ENCODE measurements around the gene AFF3.
"Not testable (repeated sequence)": the region's sequence is repeated elsewhere in the genome, so short reads cannot be mapped to it uniquely, and the experiment has no call there.

The AFF3 gene

DNA sequence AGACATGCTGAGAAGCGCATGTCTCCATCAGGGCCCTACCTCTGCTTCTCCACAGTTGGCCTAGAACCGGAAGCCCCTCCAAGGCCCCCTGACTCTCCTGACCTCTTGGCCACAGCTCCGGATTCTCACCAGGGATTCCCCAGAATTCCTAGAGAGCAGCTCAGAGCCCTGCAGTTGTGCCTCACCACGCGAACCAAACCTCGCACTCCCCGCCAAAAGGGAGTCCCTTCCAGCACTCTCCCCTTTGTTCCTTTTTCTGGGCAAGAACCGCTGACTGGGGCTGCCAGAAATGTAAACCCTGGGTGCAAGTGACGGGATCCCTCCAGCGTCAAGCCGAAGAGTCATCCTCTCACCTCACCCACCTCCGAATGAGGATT lies 36.7 kb downstream of the AFF3 start:
- DNase-seq, result no peak

DNA sequence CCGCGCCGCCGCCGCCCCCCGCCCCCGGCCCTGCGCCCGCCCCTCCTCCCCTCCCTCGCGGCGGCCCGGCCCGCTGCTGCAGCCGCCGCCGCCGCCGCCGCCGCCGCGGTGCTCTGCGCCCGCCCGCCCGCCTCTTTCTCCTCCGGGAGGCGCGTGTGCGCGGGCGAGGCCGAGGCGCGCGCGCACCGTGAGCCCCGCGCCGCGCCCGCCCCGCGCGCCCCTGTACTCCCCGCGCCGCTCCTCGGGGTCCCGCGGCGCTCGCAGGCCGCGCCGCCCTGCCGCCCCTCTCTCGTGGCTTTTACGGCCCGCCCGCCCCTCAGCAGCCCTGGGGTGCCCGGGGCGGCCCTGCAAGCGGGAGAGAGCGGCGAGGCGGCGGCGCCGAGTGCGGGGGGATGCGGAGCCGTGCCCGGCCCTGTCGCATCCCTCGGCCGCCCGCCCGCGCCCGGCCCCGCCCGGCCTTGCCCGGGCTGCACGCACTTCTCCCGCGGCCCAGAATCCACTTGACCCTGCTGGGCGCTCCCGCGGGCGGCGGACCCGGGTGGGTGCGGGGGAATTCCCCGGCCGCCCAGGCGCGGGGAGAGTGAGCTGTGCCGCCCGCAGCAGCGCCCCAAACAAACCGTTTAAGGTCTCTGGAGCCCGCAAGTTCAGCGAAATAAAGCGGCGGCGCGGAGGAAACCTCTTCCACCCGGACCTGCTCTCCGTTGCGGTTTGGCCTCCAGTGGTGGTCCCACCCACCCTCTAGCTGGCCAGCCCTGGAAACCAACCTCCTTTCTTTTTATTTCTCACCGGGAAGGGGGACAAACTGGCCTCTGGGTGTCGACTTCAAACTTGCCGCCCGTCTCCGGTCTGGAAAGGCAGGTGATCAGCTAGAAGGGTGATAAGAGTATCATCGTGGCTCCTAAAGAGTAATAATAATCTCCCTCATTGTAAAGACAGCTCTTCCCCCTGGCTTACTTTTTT lies 37.4 kb downstream of the AFF3 start:
- no peak for DNase-seq

DNA sequence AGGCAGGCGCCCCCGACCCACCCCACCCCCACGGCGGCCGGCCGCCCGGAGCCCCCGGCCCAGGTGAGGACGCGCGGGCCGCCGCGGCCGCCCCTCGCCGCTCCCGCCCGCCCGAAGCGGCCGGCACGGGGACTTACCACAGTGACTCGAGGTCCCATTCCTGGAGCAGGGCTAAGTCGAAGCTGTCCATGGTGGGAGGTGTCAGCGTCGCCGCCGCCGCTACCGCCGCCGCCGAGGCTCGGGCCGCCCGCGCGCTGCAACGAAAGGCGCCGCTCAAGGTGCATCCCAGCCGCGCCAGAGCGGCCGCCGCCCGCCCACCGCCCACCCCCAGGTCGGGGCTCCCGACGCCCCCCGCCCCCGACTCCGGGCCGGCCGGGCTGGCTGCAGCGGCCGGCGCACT lies 38.1 kb downstream of the AFF3 start:
- DNase-seq, result not testable (repeated sequence)

DNA sequence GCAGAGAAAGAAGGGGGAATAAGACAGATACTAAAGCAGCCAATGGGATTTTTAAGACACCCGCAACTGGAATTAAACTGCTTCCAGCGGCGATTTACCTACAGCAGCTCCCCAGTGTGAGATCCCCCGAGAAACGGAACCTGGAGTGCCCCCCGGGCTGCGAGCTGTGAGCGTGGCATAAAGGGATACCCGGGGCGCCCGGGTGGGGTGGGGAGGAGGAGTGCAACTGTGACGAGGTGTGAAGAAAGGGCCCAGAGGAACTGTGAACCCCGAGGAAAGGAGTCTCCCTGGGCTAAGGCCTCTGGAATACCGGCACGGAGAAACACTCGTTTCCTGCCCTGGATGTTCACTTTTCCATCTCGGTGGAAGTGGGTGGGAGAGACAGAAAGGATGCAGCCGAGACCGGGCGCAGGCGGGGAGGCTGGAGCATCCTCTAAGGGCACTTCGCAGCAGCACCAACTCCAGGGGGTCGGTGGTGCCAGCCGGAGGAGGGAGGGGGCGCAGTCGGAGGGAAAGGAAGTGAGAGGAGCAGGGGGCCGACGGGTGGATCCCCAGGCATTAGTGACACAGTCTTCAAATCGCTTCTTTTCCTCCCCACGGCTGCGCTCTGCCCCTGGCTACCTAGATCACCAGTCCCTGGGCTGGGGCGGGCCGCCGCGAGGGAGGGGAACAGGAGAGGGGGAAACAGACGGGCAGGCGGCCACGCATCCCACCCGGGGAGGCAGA lies 38.7 kb downstream of the AFF3 start:
- not testable (repeated sequence) for DNase-seq

DNA sequence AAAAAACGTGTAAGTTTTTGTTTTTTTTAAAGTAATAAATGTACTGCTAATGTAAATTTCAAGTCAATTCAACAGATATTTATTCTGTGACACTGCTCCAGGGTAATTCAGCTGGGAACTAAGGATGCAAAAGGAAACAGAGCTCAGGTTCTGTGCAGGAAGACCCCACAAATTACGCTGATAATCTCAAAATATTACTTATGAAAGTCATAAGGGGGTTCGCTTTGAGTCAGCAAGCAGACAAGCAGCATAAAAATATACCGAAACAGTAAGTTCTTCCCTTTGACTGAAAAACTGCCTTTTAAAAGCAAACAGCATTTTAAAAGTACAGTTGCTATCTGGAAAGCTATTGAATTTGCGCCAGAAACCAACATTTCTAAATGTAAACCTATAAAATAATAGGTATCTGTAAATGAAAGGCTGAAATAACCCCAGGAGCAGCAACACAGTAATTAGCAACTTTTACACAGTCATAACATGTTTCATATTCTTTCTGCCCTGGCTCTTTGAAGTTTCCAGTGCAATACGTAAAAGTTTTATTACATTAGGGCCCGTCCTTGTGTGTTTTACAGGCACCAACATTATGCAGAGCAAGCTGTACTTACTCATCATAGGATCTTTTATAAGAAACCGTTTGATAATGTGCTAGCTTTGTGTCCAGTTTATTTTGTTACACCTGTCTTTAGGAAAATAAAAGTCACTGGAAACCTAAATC lies 39.8 kb downstream of the AFF3 start:
- not testable (repeated sequence) for DNase-seq

DNA sequence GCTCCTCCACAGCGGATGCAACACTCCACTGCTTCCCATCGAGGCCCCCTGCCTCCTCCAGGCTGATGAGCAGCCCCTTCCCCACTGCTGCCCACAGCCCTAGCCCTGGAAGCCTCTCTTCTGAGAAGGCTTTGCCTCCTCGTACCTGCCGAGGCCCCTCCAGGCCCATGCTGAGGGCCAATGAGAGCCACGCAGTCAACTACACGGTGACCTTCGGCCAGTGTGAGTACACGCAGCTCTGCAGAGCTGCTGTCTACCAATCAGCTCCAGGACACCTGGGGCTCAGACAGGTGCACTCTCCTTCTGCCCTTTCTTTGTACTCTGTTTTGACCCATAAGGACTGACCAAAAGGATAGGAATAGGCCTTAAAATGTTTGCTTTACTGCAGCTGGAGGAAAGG lies 43.5 kb downstream of the AFF3 start:
- DNase-seq, result not testable (repeated sequence)

DNA sequence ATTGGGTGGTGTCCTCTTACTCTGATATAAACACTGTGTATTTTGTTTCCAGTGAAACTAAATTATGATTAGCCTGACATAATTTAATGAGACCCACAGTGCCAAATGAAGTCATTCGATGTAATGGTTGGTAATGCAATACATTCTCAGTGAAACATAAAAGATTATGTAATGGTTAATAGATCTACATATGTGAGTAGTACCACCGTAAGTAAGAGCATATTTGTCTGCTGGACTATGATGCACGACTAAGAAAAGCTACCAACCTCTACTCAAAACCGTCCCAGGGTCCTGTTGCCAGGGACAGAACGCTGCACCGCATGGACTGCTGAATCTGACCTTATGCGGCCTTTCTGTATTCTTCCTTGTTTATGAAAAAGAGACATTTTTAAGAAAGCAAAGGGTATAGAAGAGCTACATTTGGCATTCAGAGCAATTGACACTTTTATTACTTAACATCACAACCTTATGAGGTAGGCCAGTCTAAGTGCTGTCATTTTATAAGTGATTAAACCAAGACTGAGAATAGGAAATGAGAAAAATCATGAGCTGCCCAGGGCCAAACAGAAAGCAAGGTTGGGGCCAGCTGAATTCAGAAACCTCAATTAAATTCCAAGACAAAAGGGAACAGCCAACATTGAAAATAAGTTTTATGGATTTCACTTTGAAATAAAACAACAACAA lies 44.6 kb downstream of the AFF3 start:
- not testable (repeated sequence) for DNase-seq

DNA sequence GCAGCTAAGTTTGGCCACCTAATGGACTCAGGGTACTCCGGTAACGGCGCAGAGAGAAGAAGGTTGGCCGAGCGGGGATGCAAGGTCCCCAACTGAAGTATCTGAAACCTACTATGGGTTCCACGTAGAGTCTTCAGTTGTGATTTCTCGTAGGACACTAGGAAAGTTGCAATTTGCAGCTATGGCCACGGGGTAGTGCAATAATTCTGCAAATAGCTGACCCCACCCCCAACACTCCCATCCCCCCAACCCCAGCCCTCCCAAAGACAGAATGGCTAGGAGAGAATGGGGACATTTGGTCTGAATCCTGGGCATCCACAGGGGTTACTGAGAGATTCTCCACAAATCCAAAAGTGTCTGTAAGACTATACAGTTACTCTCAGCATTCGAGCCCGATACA lies 46.5 kb downstream of the AFF3 start:
- DNase-seq, result not testable (repeated sequence)

DNA sequence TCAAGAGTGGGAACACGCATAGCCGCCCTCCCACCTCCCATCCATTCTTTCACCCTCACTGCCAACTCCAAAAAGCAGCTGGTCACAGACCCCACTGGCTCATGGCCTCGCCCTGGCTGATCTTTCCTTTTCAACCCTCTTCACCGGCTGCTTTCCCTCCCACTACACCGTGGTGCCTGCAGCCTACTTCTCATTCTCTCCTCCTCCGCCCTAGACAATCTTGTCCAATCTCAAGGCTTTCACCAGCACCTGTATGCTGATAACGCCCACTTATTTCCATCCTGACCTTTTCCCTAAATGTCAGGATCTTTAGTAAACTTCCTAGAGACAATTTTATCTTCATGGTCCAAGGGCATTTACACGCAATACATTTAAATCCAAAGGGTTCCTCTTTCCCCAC lies 50.6 kb downstream of the AFF3 start:
- not testable (repeated sequence) for DNase-seq

DNA sequence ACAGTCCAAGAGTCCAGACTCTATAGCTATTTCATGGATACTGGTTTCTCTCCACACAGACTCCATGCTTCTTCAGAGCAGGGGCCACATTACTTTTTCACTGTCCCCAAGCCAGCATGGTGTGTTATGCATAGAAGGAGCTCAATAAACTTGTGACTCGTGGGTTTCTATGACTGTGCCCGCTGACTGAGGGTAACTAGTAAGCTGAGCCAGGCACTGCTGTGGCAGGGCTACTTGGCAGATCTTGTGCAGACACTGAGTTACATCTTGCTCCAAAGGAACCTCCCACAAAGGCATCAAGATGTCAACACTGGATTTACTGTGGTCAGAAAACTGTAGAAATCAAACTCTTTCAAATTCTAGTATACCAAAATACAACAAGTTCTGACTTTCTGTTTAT lies 56.6 kb downstream of the AFF3 start:
- not testable (repeated sequence) for DNase-seq

DNA sequence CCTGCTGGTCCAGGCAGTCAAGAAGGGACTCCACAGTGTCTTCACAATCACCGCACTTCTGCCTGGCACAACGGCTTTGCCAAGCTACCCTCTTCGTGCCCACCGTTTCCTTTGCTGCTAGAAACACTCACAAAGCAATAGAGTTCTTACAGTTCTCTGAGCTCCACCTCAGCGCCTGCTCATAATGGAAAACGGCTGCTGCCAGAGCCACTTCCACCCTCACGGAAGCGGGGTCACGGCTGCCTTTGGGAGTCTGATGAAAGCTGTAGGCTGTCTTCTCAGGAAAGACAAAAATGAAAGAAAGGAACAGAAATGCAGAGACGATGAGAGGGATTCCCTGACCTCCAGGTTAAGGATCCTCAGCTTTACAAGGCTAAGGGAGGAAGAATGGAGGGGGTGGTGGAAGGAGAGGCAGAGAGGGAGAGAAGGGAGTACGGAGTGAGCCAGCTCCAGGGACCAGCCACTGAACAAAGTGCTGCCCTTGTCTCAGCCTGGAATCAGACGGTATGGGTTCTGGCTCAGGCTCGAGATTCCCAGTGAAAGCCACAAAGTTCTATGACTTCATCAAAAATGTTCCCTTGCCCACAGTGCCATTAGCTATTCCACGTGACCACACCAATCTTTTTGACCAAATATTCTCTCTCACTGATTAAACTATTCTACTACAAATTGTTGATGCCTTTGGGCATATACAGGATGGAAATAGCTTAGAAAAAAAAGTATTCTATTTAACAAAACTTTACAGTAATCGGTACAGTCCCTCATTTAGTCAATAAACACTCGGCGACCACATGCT lies 58.8 kb downstream of the AFF3 start:
- not testable (repeated sequence) for DNase-seq

DNA sequence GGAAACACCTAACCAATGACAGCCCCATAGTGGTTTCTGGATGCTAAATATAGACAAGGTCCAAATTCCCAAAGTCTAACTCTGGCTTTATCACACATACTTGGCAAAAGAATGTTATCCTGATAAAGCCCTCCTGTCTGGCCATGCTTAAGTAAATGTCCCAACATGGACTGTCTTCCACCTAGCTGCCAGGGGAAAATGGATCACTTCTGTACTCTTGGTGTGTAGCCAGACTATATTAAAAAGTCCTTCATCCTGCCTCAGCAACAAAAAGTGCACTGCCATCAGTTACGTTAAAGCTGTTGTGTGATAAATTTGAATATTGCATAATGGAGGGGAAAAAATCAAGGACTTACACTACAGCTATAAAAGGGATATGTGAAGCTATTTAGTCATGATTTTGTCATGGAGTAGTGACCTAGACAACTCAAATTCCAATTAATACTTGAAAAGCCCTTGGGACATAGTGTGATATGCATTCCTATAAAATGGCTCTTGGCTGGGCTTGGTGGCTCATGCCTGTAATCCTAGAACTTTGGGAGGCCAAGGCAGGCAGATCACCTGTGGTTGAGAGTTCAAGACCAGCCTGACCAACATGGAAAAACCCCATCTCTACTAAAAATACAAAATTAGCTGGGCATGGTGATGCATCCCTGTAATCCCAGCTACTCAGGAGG lies 60.0 kb downstream of the AFF3 start:
- DNase-seq, result not testable (repeated sequence)

DNA sequence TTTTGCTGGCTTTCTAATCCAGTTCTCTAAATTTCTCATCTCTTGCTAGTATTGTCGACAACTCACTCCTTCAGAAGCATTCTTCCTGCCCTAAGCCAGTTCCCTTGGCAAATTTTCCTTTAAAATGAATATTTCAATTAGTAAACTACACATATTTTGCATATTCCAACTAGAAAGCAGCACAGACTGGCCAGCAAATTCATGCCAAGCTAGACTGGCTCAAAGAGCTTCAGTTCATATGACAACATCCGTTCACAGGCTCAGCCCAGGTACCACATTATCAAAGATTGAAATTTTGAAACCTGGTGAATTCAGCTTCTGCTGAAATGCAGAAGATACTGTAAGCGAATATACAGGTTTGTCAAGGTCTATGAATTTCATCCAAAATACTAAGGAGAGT lies 64.5 kb downstream of the AFF3 start:
- no peak for DNase-seq

DNA sequence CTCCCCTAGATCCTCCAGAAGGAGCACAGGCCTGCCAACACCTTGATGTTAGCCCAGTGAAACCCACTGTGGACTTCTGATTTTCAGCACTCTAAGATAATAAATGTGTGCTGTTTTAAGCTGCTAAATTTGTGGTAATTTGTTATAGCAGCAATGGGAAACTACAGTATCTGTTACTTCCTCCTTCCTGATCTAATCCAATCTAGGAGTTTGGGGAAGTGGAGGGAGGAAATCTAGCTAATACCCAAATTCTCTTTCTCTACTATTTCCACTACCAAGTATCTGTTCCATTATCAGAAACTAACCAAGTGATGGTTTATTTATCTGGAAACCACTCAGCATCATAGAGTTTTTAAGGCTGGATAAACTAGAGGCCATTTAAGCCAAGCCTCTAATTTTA lies 64.9 kb downstream of the AFF3 start:
- no peak for DNase-seq

DNA sequence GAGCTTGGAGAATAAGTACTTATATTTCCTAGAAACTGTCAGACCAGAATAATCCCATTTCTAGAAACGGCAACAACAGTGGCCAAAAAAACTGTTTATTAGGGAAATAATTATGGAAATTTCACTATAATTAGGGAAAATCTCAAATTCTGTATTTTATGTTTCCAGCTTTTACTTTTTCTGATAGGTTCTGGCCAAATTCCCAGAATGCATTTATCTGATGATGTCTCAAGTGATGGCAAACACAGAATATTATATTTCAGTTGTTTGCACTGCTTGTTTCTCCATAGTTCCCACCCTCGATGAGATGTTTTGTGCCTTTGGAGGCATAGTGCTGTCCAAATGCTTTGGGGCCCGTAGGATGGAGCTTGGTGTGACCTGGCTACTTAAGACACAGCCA lies 66.9 kb downstream of the AFF3 start:
- no peak for DNase-seq

DNA sequence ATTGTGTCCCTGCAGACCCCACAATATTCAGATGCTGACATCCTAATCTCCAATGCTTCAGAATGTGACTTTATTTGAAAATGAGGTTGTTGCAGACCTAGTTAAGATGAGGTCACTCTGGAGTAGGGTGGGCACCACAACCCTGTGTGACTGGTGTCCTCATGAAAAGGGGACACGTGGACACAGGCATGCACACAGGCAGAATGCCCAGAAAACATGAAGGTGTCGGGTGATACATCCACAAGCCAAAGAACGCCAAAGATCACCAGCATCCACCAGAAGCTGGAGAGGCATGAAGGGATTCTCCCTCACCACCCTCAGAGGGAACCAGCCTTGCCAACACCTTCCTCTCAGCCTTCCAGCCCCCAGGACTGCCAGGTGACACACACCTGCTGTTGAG lies 69.3 kb downstream of the AFF3 start:
- no peak for DNase-seq

DNA sequence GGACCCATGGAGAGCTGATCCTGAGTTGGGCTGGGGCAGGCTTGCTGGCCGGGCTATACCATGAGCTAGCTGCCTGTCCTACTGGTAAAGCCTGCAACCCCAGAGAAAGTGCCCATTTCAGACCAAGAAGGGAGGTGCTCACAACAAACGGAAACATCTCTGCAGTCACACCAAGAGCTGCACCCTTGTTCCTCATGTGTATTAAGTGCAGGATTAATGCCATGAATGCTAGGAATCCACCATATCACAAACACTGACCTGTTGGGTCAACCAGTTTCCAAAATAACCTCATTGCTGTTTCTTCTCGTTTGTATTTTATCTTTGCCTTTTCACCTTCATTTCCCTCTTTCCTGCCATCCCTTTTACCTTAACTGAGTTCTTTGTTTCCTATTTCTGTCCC lies 69.9 kb downstream of the AFF3 start:
- no peak for DNase-seq

DNA sequence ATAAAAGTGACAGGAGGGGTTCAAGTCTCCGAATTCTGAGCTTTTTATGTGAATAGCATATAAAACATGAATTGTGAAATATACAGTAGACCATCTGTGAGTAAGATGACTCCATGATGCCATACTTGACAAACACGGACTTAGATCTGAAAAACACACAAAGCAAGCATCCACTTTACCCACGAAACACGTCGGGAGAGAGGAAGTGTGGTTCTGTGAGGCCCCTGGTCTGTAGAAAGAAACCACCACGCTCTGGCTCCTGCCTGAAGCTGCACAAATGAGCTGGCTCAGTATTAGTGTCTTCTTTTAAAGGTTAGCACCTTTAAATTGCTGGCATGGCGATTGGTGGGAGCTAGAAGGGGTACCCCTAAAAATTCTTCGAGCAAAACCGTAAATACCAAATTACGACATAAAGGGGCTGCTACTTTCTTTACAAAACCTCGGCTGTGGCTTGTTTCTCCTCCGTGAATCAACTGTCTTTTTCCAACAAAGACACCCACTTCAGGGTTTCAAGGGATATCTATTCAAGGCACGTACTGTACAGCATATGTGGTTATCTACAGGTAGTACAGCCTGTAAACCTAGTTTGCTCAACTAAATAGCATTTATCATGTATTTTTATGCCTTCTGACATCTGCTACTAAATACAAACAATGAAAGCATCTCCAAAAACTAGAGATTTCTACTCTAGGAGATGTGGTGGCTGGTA lies 70.9 kb downstream of the AFF3 start:
- no peak for DNase-seq

DNA sequence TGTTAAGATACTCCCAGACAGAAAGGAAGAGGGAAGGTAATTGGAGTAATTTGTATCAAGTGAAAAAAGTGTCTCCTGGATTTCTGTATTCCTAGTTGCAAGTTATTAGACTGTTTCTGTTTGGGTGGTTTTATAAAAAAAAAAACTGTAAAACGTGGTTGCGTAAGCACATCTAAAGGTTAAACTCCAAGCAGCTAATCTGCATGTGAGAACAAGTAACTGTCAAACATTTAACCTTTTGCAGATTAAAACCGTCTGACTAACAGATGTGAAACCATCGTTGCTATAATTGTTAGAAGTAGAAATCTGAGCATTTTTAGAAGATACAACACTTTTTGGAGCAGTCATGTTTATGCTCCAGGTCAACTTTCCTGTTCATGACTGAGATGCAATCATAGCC lies 72.3 kb downstream of the AFF3 start:
- no peak for DNase-seq

DNA sequence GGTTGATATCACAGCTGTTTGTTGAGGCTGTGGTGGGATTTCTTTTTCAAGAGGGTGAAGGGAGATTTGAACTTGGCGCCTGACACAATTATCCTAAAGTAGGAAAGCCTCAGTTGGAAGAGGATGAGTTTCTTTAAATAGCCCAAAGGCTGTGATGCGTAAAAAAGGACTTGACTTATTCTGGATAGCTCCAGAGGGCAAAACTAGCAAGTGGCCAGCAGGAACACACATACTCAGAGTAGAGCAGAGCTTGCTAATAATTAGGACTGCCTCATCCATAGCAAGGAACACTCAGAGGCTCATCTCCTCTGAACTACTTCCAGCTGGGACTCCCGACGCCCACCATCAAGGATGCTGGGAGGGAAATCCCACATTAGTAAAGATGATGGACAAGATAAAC lies 74.0 kb downstream of the AFF3 start:
- DNase-seq, result no peak

DNA sequence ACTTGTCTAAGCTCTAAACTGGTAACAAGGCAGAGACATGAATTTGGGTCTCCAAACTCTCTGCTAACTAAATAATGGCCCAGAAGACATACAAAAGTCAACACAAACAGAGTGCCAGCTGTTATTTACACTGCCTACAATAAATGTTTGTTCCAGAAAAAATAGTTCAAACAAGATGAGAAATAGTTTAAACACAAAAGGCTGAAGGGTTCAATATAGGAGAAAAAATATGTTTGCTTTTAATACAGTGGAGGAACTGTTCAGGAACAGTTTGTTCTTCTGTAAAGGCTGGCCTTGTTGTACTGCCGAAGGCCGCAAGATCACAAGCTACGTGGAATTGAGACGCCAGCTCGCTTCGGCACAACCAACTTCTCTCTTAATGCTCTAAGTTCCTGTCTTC lies 74.6 kb downstream of the AFF3 start:
- no peak for DNase-seq

All from activated gamma-delta T cell treated with Interleukin-2 at 50 U/mL for 16 hours (primary cell).